Left cardiac atrium (tissue), 4 donors: ENCODE results near the gene SURF2. TPM values are rescaled to one million over a fixed set of nuclear protein-coding genes. Genes with fewer than 3 reads are reported as not detected.
A peak's percentile ranks its signal among the peaks of the same experiment; 100 is the strongest.
"Not testable (repeated sequence)": the region's sequence is repeated elsewhere in the genome, so short reads cannot be mapped to it uniquely, and the experiment has no call there.

Experiments
- ATAC-seq, 2 donors: fragments of 200-7000 bp; cut with Tn5 transposase; one replicate each; pipeline ENCODE4 v1.9.1; 2020; ENCODE audit warnings: mild to moderate bottlenecking in 2 of 2, moderate library complexity in 2 of 2
- DNase-seq: peaks from one replicate; pipeline ENCODE4 v3.0.0-alpha.2; 2020
- intact Hi-C, 2 donors: fragments of 100-400 bp; cut with DNase I; formaldehyde crosslinking; loops; one replicate each; pipeline versions ENCODE4 v1.14.1 to v1.15.1; 2022 to 2023
- total RNA-seq, 2 donors: library from RNA; stranded (reverse); fragmentation: NEBNext Ultra II Directional; extraction: Animal tissue kit (Norgen Biotek cat#: 25700); gene quantifications; one replicate each; pipeline ENCODE4 v1.2.1, GENCODE V29; 2021
- donor health status: DM: no; HTN: yes; CAD: no.
- donor health status: DM: no; HTN: yes; CAD: no; lungs with severe emphysema.
- donor health status: DM: yes; HTN: yes; CAD: no.
- donor health status: Dilated cardiomyopathy.

Gene SURF2
- total RNA-seq, 2 donors from 2014 or later = 10.6 to 15.5 TPM

GRCh38 chr9:133389025-133389557 is 32.7 kb downstream of the SURF2 start:
- DNase-seq = no peak
- intact Hi-C loops = no loop called here
- ATAC-seq = no peak

GRCh38 chr9:133389562-133389961 is 33.2 kb downstream of the SURF2 start:
- no peak for ATAC-seq
- intact Hi-C loops = no loop called here

GRCh38 chr9:133390713-133391112 is 34.4 kb downstream of the SURF2 start:
- DNase-seq (no peak), ATAC-seq (no peak)
- intact Hi-C loops = no loop called here

More at GRCh38 chr9:133389562-133389961, 33.2 kb downstream of the SURF2 start:
- DNase-seq = no peak

GRCh38 chr9:133391449-133391848 is 35.1 kb downstream of the SURF2 start:
- intact Hi-C loops, ATAC-seq: not testable (repeated sequence)

GRCh38 chr9:133392308-133392707 is 36.0 kb downstream of the SURF2 start:
- intact Hi-C loops, ATAC-seq, DNase-seq: not testable (repeated sequence)

More at GRCh38 chr9:133391449-133391848, 35.1 kb downstream of the SURF2 start:
- DNase-seq = not testable (repeated sequence)

- ATAC-seq = no peak
- DNase-seq = no peak
- intact Hi-C loops = no loop called here
Measured at GRCh38 chr9:133393399-133393798, 37.0 kb downstream of the SURF2 start.

GRCh38 chr9:133394687-133395271 is 38.4 kb downstream of the SURF2 start:
- ATAC-seq (no peak), DNase-seq (no peak)
- intact Hi-C loops = no loop called here

GRCh38 chr9:133396952-133397351 is 40.6 kb downstream of the SURF2 start:
- intact Hi-C loops = no loop called here
- no peak for DNase-seq
- ATAC-seq = peak; percentile 8 to 17

- no peak for ATAC-seq
- intact Hi-C loops = no loop called here
- DNase-seq = no peak
Measured at GRCh38 chr9:133397370-133397769, 41.0 kb downstream of the SURF2 start.

GRCh38 chr9:133397895-133398294 is 41.5 kb downstream of the SURF2 start:
- no peak for DNase-seq
- intact Hi-C loops = no loop called here
- no peak for ATAC-seq

GRCh38 chr9:133400292-133400691 is 43.9 kb downstream of the SURF2 start:
- intact Hi-C loops = no loop called here
- no peak for ATAC-seq
- no peak for DNase-seq

- DNase-seq = no peak
- intact Hi-C loops = no loop called here
- no peak for ATAC-seq
Measured at GRCh38 chr9:133401588-133401987, 45.2 kb downstream of the SURF2 start.

GRCh38 chr9:133402689-133403088 is 46.3 kb downstream of the SURF2 start:
- ATAC-seq (no peak), DNase-seq (no peak)
- intact Hi-C loops = no loop called here

- no peak for DNase-seq
- intact Hi-C loops = no loop called here
- no peak for ATAC-seq
Measured at GRCh38 chr9:133403766-133404453, 47.6 kb downstream of the SURF2 start.

- intact Hi-C loops = loop anchor here in 1 of 2 donors (5.0 kb wide), 1 partner anchor 83 kb away; no protein-coding TSS in a partner anchor
- ATAC-seq (no peak), DNase-seq (no peak)
Measured at GRCh38 chr9:133404454-133405002, 48.2 kb downstream of the SURF2 start.

- DNase-seq (peak; percentile 52), ATAC-seq (peak; percentile 15 to 28)
Measured at GRCh38 chr9:133405508-133406438, 49.4 kb downstream of the SURF2 start.

GRCh38 chr9:133406480-133407307 is 50.3 kb downstream of the SURF2 start:
- DNase-seq (peak; percentile 75), ATAC-seq (peak; percentile 74 to 82)

More at GRCh38 chr9:133405508-133406438, 49.4 kb downstream of the SURF2 start:
- intact Hi-C loops = loop anchor here (1.0 to 5.0 kb wide), 2 partner anchors 81 to 82 kb away; no protein-coding TSS in a partner anchor

GRCh38 chr9:133408042-133408441 is 51.7 kb downstream of the SURF2 start:
- DNase-seq = no peak
- ATAC-seq = no peak
- intact Hi-C loops = loop anchor here in 1 of 2 donors (5.0 kb wide), 1 partner anchor 79 kb away; no protein-coding TSS in a partner anchor

More at GRCh38 chr9:133406480-133407307, 50.3 kb downstream of the SURF2 start:
- intact Hi-C loops = loop anchor here (1.0 to 5.0 kb wide), 2 partner anchors 80 to 81 kb away; no protein-coding TSS in a partner anchor
